ENCODE data around the gene ZNF423.

ZNF423 gene

DNA sequence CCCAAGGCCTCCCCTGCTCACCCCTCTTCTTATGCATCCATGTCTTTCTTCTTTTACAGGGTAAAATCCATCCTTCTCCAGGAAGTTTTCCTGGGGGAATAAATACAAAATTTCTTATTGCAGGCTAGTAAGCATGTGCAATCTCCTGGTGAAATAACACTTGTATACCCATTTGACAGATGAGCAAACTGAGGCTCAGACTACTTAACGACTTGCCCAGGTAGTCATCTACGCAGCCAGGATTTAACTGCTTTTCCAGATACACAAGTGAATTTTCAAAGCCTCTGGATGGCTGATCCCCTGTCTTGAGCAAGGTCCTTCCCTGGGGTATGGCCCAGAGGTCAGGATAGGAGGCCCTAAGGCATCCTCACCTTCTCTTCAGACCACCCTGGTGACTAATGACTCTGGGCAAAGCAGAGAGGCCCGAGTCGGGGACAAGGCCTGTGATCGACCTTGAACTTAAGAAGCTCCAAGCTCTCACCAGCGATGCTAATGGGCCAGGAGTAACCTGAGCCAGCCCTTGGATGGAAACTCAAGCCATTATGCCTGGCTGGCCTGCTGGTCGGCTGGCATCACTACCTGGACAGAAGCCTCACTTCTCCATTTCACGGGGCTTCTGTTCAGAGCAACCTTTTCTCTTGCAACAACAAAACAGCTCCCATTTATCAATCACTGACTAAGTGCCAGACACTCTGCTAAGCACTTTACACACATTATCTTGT, 33.1 kb downstream of the ZNF423 start:
- no peak for DNase-seq

DNA sequence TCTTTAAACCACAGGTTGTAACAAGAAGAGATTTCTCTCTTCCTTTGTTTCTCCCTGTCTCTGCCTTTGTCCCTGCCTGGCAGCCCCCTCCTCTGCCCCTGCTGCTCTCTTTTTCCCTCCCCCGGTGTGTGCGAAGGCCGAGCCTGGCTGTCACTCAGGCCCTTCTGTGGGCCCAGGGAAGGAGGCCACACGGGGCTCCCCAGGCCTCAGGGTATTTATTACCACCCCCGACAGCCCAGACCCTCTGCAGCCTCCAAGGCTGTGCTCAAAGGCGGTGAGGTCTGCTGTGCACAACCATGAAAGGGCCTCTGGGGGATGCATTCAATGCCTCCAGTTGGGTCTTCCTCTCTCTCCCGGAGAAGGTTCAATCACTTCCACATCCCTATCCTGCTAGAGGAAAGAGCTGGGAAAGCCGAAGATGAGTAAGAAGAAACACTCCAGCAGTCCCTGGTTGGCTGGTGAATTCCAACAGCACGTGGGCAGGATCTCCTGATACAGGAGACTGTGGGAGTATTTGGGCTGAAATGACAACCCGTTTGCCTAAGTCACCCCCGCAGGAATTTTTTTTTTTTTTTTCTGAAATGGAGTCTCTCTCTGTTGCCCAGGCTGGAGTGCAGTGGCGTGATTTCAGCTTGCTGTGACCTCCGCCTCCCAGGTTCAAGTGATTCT, 34.2 kb downstream of the ZNF423 start:
- no peak for DNase-seq

GRCh38 chr16:49821156-49821555, 34.8 kb downstream of the ZNF423 start:
- no peak for DNase-seq

- no peak for DNase-seq
Measured at GRCh38 chr16:49817754-49818507, 38.0 kb downstream of the ZNF423 start.

- DNase-seq, result no peak
Measured at GRCh38 chr16:49816875-49817274, 39.0 kb downstream of the ZNF423 start.

DNA sequence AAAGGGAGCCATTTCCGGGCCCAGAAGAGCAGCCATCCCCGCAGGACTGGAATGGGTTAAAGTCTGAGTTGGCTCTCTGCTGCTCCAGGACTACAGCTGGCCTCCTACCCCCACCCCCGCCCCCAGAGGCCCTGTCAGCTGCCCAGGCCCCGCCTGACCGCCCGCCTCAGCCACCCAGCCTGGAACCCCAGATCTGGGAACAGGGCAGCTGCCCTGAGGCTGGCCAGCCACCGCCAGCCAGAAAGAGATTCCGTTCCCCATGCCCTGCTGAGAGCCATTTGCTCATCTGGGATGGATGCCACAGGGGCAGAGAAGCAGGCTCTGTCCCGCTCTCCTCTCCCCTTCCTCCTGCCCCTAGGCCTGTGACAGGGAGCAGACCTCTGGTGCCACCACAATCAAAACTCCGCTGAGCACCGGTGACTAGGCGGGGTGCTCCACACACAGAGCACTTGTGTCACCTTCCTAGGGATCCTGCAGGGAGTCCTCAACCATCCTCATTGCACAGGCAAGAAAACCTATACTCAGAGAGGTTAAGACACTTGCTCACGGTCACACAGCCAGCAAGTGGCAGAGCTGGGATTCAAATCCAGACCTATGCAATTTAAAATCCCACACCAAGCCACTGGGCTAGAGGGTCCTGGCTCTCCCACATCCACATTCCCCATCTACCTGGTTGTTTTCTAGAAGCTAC, 44.1 kb downstream of the ZNF423 start:
- DNase-seq, result no peak

DNA sequence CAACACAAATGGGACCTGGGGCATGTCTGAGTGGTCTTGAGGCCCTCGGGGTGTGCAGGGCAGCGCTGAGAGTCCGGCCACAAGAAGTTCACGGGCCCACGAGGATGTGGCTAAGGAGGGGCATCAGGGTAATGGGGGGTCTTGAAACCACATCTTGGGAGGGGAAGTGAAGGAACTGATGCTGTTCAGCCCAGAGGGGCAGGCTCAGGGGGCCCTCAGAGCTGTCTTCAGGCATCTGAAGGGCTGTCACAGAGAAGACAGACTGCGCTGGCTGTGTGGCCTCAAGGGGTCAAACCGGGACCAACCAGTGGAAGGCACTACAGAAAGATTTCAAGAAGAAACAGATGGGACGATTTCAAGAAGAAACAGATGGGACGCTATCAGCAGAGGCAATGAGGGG, 45.1 kb downstream of the ZNF423 start:
- DNase-seq, result no peak

DNA sequence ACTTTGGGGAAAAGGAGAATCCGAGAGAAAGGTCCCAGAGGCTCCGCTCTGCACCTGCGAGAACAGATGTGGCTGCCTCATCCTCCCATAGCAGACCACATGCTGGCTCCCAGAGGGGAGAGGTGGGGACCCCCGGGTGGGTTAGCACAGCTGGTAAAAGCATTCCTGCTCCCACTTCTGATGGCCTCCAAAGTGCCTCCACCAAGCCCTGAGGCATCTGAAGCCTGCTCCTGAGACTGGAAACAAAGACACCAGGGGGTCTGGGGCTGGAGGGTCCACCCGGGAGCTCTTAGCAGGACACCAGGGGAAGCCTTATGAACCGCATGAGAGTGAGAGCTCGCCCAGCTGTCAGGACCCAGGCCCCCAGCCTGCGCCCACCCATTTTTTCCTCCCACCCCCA, 46.4 kb downstream of the ZNF423 start:
- no peak for DNase-seq

- DNase-seq, result no peak
Measured at GRCh38 chr16:49809062-49809461, 46.9 kb downstream of the ZNF423 start.

DNA sequence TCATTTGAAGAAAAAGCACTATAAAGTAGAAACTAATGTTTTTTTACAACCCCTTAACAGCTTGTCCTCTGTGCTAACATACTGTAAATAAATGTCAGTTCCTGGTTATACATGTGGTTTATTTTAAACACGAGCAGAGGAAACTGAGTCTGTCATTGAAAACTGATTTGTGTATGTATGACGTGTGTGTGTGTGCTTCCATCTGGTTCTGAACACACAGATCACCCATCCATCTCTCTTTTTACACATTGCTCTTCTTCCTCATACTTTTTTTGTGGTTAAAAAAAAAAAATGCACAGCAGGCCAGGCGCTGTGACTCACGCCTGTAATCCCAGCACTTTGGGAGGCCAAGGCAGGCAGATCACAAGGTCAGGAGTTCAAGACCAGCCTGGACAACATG, 49.5 kb downstream of the ZNF423 start:
- no peak for DNase-seq

GRCh38 chr16:49801290-49801689, 54.6 kb downstream of the ZNF423 start:
- DNase-seq, result no peak

DNA sequence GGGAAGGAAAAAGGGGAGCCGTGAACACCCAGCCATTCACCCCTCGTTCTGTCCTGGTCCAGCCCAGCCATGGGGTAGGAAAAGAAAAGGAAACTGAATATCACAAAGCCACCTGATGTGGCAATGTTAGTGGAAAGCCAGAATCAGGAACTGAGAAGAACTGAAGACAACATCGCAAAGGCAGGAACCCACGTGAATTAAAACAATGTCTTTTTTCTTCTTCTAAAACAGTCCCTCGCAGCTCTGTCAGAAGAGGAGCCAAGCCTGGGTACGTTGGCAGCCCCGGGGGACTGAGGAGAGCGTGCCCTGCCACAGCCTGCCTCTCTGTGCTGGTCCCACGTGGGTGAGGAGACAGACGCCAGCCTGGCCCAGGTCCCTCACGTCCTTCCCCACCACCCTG, 55.0 kb downstream of the ZNF423 start:
- no peak for DNase-seq

DNA sequence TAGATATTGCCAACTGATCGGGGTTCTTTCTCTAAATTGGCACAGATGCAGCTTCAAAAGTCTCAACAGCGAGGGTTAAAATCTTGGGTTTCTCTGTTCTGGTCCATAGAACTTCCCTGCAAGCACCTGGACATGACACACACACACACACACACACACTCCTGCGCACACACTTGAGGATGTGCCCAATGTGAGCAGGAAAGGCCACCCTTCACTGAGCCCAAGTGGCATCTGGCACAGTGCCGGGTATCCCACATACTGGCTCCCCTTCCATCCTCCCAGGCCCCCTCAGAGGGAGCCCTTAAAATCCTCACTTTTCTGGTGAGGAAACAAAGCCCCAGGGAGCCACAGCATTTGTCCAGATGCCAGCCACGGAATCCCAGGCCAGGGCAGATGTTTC, 55.5 kb downstream of the ZNF423 start:
- DNase-seq, result no peak

DNA sequence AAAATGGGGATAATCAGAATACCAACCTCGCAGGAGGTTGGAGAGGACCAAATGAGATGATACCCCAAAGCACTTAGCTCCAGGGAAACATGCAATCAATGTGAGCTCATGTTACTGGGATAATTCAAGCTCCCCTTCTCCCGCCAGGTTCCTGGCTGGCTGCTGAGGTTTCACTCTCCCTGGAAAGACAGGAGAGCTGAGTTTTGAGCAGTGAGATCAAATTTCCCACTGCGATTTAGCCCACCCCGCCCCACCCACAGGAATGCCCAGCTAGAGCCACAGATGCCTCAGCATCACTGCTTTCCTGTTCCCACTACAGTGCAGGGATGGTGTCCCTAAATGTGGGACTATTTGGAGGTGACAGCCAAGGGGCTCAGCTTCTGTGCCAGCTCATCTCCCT, 56.7 kb downstream of the ZNF423 start:
- peak in 1 of 3 experiments; percentile 17 for DNase-seq

DNA sequence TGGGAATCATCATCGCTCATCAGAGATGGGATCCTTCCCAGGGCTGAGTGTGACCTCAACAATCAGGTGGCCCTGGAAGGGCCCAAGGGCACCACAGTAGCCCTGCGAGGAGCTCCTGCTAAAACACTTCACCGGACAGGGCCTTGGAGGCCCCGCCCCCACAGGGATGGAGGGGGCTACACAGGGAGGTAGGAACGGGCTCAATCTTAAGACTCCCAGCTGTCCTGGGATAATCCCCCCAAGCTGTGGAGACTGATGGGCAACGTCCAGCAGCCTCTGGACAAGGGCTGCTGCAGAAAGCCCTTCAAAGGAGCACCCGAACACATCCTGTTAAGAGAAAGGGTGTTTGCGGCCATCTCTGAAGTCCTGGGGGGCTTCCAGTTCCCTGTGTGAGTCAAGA, 60.4 kb downstream of the ZNF423 start:
- no peak for DNase-seq

- DNase-seq, result no peak
Measured at GRCh38 chr16:49793244-49793643, 62.7 kb downstream of the ZNF423 start.

DNA sequence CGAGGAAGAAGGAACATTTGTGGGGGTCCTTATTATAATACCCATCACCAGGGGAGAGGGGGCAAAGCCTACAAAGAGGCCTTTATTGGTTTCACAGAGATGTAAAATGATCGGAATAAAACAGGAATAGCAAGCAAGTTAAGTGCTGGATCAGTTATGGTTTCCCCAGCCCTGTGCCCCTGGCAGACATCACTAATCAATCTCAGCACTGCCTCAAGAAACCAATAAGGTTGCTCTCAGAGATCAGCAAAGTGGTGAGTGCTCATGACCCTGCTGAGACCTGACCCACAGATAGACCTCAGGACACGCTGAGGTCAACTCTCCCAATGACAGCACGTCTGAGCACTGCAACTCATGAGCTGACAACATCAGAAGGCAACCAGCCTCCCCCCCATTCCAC, 66.3 kb downstream of the ZNF423 start:
- DNase-seq, result no peak

- no peak for DNase-seq
Measured at GRCh38 chr16:49788986-49789385, 66.9 kb downstream of the ZNF423 start.

GRCh38 chr16:49788572-49788971, 67.3 kb downstream of the ZNF423 start:
- no peak for DNase-seq

DNA sequence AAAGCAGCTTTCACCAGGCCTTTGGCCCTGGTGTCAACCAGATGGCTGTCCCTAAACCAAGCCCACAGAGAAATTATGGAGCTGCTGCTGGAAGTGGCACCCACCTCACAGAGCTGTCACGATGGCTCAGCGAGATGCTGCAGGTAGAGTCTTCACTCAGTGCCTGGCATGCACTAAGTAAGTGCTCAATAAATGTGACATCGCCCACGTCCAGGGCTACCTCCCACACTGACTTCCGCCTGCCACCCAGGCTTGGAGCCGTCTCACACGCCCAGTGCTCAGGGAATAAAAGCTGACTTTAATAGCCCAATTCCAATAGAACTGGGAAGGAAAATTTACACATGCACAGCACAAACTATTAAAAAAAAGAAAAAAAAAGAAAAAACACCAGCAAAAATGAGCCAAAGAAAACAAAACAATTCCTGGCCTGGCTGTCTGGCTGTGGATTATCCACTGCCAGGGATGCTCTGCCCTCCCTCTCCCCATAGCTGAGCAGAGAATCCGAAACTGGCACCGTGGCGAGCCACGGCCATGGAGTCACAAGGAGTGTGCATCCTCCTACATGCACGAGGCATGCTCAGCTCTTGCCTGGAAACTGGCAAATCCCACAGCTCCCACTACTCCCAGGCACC, 68.9 kb downstream of the ZNF423 start:
- no peak for DNase-seq

- DNase-seq, result no peak
Measured at GRCh38 chr16:49785970-49786369, 69.9 kb downstream of the ZNF423 start.

- DNase-seq, result no peak
Measured at GRCh38 chr16:49782405-49782804, 73.5 kb downstream of the ZNF423 start.

DNA sequence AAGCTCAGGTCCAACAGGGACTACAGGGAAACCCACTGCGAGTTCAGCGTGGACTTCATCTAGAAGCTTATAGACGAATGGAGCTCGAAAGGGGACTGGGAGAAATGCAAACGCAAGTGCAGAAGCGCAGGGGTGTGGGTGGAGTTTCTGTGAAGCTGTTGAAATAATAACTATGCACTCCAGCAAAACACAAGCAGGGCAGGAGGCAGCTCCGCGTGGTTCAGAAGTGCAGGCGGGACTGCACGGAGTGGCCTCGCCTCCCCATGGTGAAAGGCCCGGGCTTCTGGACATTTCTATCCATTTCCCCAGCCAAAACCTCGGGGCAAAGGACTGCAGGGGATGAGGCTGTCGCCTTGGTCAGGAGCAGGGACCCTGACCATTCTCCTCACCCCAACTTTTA, 74.5 kb downstream of the ZNF423 start:
- no peak for DNase-seq

Measured in NCI-H1417 (cell line).